HG03097 (cell line): Measurements from ENCODE around the gene ARHGEF10L.

ENCODE experiments used
- ATAC-seq: cut with Tn5 transposase; IDR thresholded peaks from one replicate; pipeline ENCODE4 v1.9.1; 2021; ENCODE audit not compliant: unreplicated experiment, low FRiP score

The ARHGEF10L gene

DNA sequence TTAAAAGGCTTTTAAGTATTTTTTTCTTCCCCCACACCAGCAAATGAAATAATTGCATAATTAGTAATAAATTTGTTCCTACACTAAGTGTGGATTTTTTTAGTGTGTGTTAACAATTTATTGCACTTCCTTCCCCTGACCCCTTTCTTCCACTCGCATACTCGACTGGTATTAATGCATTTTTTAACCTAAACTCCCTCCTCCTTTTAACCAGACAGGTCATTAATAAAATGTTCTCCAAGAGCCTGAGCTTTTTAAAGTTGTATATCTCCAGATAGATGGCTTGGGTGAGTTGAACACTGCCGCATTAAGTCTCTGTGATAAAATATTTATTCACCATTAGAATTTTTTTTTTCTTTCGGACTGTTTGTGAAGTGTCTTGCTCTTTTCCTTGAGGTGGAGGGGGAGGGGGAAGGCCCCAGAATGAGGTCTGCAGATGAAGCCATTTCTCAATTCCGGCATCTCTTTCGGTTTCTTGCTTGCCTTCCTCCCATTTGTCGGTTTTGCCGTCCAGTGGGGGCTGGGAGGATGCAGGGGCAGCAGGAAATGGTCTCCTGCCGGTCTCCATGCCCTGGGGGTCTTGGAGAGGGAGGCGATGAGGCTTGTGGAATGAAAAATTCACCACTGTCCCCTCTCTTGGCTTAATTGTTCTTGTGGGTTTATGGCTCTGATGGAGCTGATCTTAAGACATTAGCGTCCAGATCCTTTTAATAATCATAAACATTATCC is 151.6 kb downstream of the ARHGEF10L start:
- no peak for ATAC-seq

GRCh38 chr1:17692645-17693044 is 153.1 kb downstream of the ARHGEF10L start:
- ATAC-seq = no peak

GRCh38 chr1:17696417-17697301 is 157.2 kb downstream of the ARHGEF10L start:
- ATAC-seq = no peak

DNA sequence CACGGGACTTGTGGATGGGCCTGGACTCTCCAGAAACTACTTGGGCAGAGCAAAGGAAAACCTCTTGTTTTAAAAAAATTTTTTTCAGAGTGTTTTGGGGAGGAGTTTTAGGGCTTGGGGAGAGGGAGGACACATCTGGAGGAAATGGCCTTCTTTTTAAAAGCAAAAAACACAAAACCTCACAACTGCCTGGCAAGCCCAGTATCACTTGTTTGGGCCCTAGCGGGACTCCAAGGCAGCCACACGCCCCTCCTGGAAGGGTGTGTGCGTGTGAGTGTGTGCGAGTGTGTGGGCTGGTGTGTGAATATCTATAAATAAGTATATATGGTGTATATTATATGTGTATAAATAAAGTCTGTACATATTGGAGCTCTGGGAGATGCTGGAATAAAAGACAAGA is 158.0 kb downstream of the ARHGEF10L start:
- no peak for ATAC-seq

DNA sequence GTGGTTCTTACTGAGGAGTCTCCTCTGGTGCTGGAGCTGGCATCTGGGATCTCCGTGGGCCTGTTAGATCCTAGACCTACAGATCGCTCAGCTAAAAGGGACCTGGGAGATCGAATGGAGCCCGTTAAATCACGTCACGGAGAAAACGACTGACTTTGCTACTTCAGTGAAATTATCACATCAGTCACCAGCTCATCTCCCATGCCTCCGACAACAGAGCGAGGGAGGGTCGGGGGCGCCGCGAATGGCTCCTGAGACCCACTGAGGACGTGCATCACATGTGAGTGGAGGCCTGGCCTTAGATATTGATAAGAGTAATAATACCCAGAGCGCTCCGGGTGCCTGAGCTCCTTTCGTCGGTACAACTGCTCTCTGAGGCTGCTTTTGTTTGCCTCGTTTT is 160.1 kb downstream of the ARHGEF10L start:
- no peak for ATAC-seq

DNA sequence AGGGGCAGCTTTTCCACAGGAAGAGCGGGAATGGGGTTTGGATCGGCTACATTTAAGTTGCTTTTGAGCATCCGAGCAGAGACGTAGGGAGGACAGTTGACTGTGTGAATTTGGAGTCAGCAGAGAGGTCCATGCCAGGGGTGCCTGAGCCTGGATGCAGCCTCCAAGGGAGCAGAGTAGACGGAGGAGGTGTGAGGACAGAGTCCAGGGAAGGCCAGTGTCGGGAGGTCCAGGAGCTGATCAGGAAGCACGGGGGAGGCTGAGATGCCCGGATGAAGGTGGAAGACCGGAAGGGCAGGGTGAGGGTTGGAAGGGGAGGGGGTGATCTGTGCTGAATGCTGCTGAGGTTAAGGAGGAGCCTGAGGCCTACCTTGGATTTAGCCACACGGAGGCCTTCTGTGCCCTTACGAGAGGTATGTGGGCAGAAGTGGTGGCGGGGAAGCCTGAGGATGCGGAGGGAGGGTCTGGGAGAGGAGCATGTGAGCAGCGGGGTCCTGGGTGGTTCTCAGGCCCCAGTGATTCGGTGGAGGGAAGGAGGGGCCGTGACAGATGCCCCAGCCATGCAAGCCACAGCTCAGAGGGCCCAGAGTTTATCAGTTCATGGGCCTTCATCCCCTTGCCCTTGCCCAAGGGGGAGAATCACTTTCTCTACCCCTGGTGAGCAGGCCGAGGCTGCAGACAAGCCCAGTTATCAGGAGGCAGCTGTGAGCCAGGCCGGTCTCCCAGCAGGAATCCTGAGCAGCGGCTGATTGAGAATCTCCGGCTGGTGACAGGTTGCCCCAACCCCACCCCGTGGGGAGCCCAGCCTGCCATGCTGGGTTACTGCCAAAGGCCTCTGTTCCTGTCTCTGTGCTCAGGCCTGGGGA is 161.7 kb downstream of the ARHGEF10L start:
- no peak for ATAC-seq

DNA sequence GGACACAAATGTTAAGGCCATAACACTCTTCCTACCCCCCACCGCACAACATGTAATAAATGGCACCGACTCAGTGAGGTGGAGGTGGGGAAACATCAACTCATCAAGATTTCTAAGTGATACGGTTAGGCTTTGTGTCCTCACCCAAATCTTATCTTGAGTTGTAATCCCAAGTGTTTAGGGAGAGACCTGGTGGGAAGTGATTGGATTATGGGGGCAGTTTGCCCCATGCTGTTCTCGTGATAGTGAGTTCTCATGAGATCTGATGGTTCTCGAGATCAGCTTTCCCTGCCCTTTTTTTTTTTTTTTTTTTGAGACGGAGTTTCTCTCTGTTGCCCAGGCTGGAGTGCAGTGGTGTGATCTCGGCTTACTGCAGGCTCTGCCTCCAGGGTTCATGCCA is 164.7 kb downstream of the ARHGEF10L start:
- ATAC-seq = no peak

GRCh38 chr1:17706445-17706844 is 166.9 kb downstream of the ARHGEF10L start:
- ATAC-seq = no peak

GRCh38 chr1:17709981-17710380 is 170.5 kb downstream of the ARHGEF10L start:
- no peak for ATAC-seq

DNA sequence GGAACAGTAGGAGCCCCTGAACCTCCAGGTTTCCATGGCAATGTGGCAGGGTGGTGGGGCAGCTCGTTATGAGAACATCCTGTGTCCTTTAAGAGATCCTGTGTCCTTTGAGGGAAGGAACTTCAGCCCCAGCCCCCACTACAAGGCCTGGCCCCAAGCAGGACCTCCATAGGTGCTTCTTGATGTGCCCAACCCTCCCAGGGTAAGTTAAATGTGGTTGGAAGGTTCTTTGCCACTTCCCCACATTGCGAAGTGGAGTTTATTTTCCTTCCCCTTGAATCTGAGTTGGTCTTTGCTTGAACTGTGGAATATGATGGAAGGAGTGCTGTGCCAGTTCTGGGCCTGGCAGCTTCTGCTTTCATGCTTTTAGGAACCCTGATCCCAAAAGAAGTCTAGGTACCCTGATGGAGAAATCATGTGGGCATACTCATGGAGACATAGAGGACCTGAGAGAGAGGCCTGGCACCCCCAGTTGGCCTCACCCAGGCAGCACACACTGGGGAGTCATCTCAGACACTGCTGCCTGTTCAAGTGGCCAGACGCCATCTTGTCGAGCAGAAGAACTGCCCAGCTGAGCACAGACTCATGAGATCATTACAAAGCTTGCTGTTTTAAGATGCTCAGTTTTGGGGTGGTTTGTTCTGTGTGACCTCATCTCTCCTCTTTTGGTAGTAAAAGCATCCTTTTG is 171.5 kb downstream of the ARHGEF10L start:
- no peak for ATAC-seq

DNA sequence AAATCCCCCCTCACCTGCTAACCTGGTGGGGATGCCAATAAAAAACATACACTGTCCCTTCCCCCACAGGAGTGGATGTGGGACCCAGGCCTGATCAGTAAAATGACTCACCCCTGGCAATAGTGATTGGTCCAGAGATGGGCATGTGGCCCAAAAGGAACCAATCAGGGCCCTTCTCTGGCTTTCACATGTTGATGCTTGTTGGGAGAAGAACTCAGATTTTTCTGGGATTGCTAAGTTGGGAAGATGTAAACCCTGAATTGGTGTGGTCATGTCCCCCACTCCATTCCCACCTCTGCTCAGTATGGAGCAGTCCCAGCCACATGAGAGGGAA is 172.0 kb downstream of the ARHGEF10L start:
- no peak for ATAC-seq

DNA sequence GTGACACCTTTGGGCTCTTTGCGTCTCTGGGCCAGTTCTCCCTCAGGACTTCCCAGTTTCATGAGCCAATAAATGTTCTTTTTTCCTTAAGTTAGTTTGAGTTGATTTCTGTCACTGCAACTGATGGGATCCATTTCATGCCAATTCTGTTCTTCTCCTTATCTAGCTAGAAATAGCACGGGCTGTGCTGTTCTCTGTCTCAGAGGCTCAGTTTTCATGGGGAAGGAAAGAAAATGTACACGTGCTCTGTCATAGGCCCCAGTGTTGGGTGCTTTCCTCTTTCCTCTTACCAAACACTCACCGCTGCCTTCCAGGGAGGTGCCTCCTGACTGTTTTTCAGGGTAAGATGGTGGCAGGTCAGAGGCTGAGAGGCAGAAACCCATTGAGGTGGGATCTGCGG is 172.4 kb downstream of the ARHGEF10L start:
- no peak for ATAC-seq

DNA sequence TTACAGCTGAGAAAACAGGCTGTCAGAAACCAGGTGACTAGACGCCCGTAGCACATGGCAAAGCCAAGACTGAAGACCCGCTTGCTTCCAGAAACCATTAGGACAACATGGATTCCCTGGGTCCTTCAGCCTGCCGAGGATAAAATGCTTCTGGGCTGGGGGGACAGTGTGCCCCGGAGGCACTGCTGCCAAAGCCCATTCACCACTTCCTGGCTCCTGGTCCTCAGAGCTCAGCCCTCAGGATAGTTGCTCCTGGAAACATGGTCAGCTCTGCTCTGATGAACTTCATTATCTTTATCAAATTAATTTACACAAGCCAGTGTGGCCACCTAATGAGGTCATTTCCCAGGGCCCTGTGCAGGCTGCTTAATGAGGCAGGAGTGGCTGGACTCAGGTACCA is 174.5 kb downstream of the ARHGEF10L start:
- no peak for ATAC-seq

DNA sequence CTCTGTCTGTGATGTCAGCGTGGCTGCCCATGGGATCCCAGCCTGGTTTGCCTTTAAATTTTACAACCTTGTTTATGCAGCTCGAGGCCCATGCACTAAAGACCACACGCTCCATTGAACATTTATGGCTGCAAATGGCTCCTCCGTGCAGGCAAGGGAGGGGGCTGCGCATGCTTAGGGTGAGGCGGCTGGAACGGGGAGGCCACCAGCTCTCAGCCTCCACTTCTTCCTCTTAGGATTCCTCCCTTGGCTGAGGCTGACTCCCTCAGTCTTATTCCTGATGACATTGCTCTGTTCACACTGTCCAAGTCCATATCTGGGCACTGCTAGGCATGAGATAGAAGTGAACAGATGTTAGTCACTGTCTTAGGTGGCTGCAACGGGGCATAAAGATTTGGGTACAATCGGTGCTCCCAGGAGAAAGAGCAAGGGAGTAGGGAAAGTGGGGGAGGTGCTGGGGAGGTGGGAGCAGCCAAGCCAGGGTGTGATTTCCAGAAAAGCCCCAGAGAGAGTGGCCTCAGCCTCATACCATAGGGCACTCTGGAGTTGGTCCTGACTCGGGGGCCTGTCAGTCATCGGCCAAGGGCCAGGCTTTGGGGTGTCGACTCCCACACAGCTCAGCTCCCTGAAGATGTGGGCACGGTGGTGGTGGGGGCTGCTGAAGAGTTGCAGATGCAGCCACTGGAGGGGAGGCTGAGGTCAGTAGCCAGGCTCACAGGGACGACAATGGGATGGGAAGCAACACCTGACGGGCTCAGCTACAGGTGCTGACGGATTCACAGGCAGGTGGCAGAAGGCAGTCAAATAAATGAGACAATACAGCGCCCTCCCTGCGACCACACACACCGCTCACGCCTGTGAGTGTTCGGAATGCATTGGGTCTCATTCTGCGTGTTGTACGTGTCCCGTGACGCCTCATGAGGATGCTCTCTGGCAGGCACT is 178.4 kb downstream of the ARHGEF10L start:
- no peak for ATAC-seq

DNA sequence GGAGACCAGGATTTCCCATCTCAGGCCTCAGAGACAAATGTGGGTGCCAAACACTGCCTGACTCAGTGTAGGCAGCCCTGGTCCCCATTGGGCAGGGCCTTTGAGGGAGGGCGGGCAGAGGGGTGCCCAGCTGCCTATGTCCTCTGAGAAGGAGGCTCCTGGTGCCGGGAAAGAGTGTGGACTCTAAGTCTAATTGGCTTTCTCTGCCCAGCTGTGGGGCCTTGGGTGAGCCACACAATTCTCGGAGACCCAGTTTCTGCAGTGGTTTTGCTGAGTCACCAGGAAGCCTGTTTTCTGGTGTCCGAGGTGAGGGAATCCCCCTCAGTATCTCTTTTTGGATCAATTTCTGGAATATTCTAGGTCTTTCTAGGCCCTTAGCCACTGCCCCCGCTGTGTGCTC is 180.4 kb downstream of the ARHGEF10L start:
- ATAC-seq = no peak

- no peak for ATAC-seq
These were observed 181.9 kb downstream of the ARHGEF10L start for GRCh38 chr1:17721444-17721843.

GRCh38 chr1:17723684-17724083 is 184.2 kb downstream of the ARHGEF10L start:
- no peak for ATAC-seq

- no peak for ATAC-seq
These were observed 184.7 kb downstream of the ARHGEF10L start for GRCh38 chr1:17724150-17724549.

GRCh38 chr1:17725084-17725719 is 185.7 kb downstream of the ARHGEF10L start:
- no peak for ATAC-seq
